ENCODE data around the gene SBNO2.
"Not testable (repeated sequence)": the region's sequence is repeated elsewhere in the genome, so short reads cannot be mapped to it uniquely, and the experiment has no call there.

Gene SBNO2

GRCh38 chr19:1134431-1134830 lies 39.6 kb downstream of the SBNO2 start:
- no peak for DNase-seq (ENCODE audit: low spot score)

- DNase-seq (ENCODE audit: low spot score), result no peak
Observed at GRCh38 chr19:1133471-1133929, 40.6 kb downstream of the SBNO2 start.

- DNase-seq (ENCODE audit: low spot score), result no peak
Observed at GRCh38 chr19:1132552-1133383, 41.3 kb downstream of the SBNO2 start.

- no peak for DNase-seq (ENCODE audit: low spot score)
Observed at GRCh38 chr19:1131718-1132551, 42.1 kb downstream of the SBNO2 start.

GRCh38 chr19:1130771-1131717 lies 43.0 kb downstream of the SBNO2 start:
- DNase-seq (ENCODE audit: low spot score), result no peak

- DNase-seq (ENCODE audit: low spot score), result no peak
Observed at GRCh38 chr19:1129535-1129934, 44.5 kb downstream of the SBNO2 start.

GRCh38 chr19:1129084-1129483 lies 45.0 kb downstream of the SBNO2 start:
- not testable (repeated sequence) for DNase-seq (ENCODE audit: low spot score)

- no peak for DNase-seq (ENCODE audit: low spot score)
Observed at GRCh38 chr19:1128106-1128505, 46.0 kb downstream of the SBNO2 start.

GRCh38 chr19:1126984-1127760 lies 46.9 kb downstream of the SBNO2 start:
- no peak for DNase-seq (ENCODE audit: low spot score)

- no peak for DNase-seq (ENCODE audit: low spot score)
Observed at GRCh38 chr19:1125601-1126467, 48.2 kb downstream of the SBNO2 start.

- no peak for DNase-seq (ENCODE audit: low spot score)
Observed at GRCh38 chr19:1123885-1124677, 50.0 kb downstream of the SBNO2 start.

GRCh38 chr19:1123381-1123780 lies 50.7 kb downstream of the SBNO2 start:
- no peak for DNase-seq (ENCODE audit: low spot score)

- no peak for DNase-seq (ENCODE audit: low spot score)
Observed at GRCh38 chr19:1122972-1123363, 51.1 kb downstream of the SBNO2 start.

- DNase-seq (ENCODE audit: low spot score), result no peak
Observed at GRCh38 chr19:1122021-1122971, 51.8 kb downstream of the SBNO2 start.

- no peak for DNase-seq (ENCODE audit: low spot score)
Observed at GRCh38 chr19:1121395-1121794, 52.7 kb downstream of the SBNO2 start.

GRCh38 chr19:1119475-1120217 lies 54.4 kb downstream of the SBNO2 start:
- no peak for DNase-seq (ENCODE audit: low spot score)

GRCh38 chr19:1118999-1119398 lies 55.1 kb downstream of the SBNO2 start:
- no peak for DNase-seq (ENCODE audit: low spot score)
